ENCODE data around the gene USP32. TPM values are rescaled to one million over a fixed set of nuclear protein-coding genes. Genes with fewer than 3 reads are reported as not detected.

Gene USP32
- total and polyA plus RNA-seq, 2 donors from 2014 or later: 14.6 to 53.1 TPM

GRCh38 chr17:60156746-60157145 lies 235.2 kb downstream of the USP32 start:
- Histone ChIP-seq H3K36me3 (ENCODE audit: control insufficient read depth in 2 of 3, insufficient read depth in 3 of 3, low read length in 3 of 3) (no peaks in the 10 kb centered on the region), H3K9ac (ENCODE audit: low read length in 3 of 3) (no peak overlapping the region), H3K27me3 (ENCODE audit: control insufficient read depth, insufficient read depth, low read length) (no peaks in the 10 kb centered on the region), H3K27ac (ENCODE audit: low read depth in 2 of 2, low read length in 2 of 2) (peak overlapping the region in 1 of 2 donors; percentile 42), H3K4me3 (ENCODE audit: low read length in 3 of 3) (no peak overlapping the region), H3K9me3 (ENCODE audit: control insufficient read depth in 2 of 3, insufficient read depth in 1 of 3, low read length in 3 of 3) (no peaks in the 10 kb centered on the region), H3K4me1 (ENCODE audit: control insufficient read depth in 2 of 3, insufficient read depth in 2 of 3, low read depth in 1 of 3, low read length in 3 of 3) (peaks cover 0 to 39% (median 10%) of the 10 kb centered on the region in 3 donors)
- DNase-seq (peak in 1 of 5 donors; percentile 42), FAIRE-seq (no peak)
- TF ChIP-seq CTCF (IDR thresholded peaks at IDR 0.05; ENCODE audit: borderline replicate concordance, extremely low read depth, insufficient read depth): no peak
- intact Hi-C loops (cut with DNase I): no loop called here

GRCh38 chr17:60155815-60156214 lies 236.1 kb downstream of the USP32 start:
- Histone ChIP-seq H3K27me3 (ENCODE audit: control insufficient read depth, insufficient read depth, low read length) (peaks cover 4% of the 10 kb centered on the region), H3K36me3 (ENCODE audit: control insufficient read depth in 2 of 3, insufficient read depth in 3 of 3, low read length in 3 of 3) (no peaks in the 10 kb centered on the region), H3K9me3 (ENCODE audit: control insufficient read depth in 2 of 3, insufficient read depth in 1 of 3, low read length in 3 of 3) (no peaks in the 10 kb centered on the region), H3K4me3 (ENCODE audit: low read length in 3 of 3) (no peak overlapping the region), H3K4me1 (ENCODE audit: control insufficient read depth in 2 of 3, insufficient read depth in 2 of 3, low read depth in 1 of 3, low read length in 3 of 3) (peaks cover 0 to 37% (median 10%) of the 10 kb centered on the region in 3 donors), H3K27ac (ENCODE audit: low read depth in 2 of 2, low read length in 2 of 2) (no peak overlapping the region), H3K9ac (ENCODE audit: low read length in 3 of 3) (no peak overlapping the region)
- FAIRE-seq (no peak), DNase-seq (peak in 1 of 5 donors; percentile 58)
- intact Hi-C loops (cut with DNase I): no loop called here
- no peak for TF ChIP-seq CTCF (IDR thresholded peaks at IDR 0.05; ENCODE audit: borderline replicate concordance, extremely low read depth, insufficient read depth)

GRCh38 chr17:60155427-60155814 lies 236.5 kb downstream of the USP32 start:
- intact Hi-C loops (cut with DNase I): no loop called here
- peaks cover 0 to 37% (median 10%) of the 10 kb centered on the region in 3 donors for H3K4me1 ChIP-seq (ENCODE audit: control insufficient read depth in 2 of 3, insufficient read depth in 2 of 3, low read depth in 1 of 3, low read length in 3 of 3)
- no peak overlapping the region for H3K9ac ChIP-seq (ENCODE audit: low read length in 3 of 3)
- H3K36me3 ChIP-seq (ENCODE audit: control insufficient read depth in 2 of 3, insufficient read depth in 3 of 3, low read length in 3 of 3): no peaks in the 10 kb centered on the region
- no peaks in the 10 kb centered on the region for H3K9me3 ChIP-seq (ENCODE audit: control insufficient read depth in 2 of 3, insufficient read depth in 1 of 3, low read length in 3 of 3)
- FAIRE-seq (no peak), DNase-seq (no peak)
- TF ChIP-seq CTCF (IDR thresholded peaks at IDR 0.05; ENCODE audit: borderline replicate concordance, extremely low read depth, insufficient read depth): no peak
- H3K27me3 ChIP-seq (ENCODE audit: control insufficient read depth, insufficient read depth, low read length): peaks cover 4% of the 10 kb centered on the region
- no peak overlapping the region for H3K27ac ChIP-seq (ENCODE audit: low read depth in 2 of 2, low read length in 2 of 2)
- no peak overlapping the region for H3K4me3 ChIP-seq (ENCODE audit: low read length in 3 of 3)
